ENCODE data around the gene PTER.

The PTER gene

DNA sequence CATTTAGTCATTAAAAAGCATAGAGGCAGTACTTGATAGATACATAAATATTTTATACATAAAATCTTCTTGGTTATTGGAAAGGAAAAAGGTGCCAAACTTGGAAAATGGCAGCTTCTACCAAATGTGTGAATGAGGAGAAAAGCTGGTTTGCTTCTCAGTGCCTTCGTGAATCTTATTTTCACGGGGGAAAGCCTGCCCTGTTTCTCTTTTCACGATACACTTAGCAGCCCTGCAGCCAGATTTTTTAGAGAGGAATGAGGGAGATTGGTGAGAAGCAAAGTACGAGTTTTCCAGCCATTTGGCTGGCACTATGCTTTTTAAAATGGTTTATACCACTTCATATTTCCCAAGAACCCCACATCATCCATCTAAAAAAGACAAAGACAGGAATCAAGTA is 107.8 kb downstream of the PTER start:
- DNase-seq (ENCODE audit: low spot score): no peak

GRCh38 chr10:16545116-16545736 is 108.4 kb downstream of the PTER start:
- DNase-seq (ENCODE audit: low spot score): peak; percentile 72

DNA sequence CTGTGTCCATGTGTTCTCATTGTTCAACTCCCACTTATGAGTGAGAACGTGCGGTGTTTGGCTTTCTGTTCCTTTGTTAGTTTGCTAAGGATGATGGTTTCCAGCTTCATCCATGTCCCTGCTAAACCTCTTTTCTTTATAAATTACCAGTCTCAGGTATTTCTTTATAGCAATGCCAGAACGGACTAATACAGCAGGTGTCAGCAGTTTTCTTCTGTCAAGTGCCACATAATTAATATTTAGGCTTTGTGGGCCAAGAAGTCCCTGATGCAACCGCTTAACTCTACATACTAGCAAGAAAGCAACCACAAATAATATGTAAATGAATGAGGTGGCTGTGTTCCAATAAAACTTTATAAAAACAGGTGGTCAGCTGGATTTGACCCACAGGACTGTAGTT is 111.2 kb downstream of the PTER start:
- DNase-seq (ENCODE audit: low spot score): no peak

- no peak for DNase-seq (ENCODE audit: low spot score)
Observed at GRCh38 chr10:16559236-16559773, 122.5 kb downstream of the PTER start.

- DNase-seq (ENCODE audit: low spot score): no peak
Observed at GRCh38 chr10:16562891-16563290, 126.1 kb downstream of the PTER start.
